GM18502 (cell line): Measurements from ENCODE around the gene LFNG.

Source experiments
- ATAC-seq: cut with Tn5 transposase; IDR thresholded peaks from one replicate; pipeline ENCODE4 v1.9.1; 2021; ENCODE audit warnings: mild to moderate bottlenecking; ENCODE audit not compliant: unreplicated experiment, poor library complexity

Gene LFNG, protein sequence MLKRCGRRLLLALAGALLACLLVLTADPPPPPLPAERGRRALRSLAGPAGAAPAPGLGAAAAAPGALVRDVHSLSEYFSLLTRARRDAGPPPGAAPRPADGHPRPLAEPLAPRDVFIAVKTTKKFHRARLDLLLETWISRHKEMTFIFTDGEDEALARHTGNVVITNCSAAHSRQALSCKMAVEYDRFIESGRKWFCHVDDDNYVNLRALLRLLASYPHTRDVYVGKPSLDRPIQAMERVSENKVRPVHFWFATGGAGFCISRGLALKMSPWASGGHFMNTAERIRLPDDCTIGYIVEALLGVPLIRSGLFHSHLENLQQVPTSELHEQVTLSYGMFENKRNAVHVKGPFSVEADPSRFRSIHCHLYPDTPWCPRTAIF

DNA sequence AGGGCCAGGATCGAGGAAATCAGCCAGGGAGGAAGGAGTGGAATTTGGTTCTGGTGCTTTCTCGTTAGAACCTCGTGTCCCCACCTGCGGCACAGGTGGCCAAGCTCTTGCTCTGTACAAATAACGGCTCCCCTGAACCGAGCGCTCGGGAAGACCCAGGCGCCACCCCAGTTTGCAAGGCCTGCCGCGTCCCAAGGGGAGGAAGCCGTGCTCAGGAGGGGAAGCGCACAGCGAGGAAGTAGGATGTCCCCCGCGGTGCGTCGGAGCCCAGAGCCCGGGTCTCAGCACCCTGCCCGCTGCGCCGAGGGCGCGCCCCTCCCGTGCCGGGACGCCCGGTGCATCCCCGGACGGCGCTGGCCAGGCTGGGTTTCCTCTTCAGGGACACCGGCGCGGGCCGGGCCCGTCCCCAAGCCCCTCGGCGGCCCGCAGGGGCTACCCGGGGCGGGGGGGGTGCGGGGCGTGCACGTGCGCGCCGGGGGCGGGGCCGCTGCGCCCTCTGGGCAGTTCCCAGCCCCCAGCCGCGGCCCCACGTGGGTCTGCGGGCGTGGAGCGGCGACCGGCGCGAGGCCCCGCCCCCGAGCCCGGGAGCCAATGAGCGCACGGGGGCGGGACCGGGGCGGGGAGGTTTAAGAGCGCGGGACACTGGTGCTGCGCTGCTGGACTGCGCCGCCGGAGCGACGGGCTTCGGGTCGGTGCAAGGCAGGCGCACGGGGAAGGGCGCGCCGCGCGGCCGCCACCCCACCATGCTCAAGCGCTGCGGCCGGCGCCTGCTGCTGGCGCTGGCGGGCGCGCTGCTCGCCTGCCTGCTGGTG, at the start of gene LFNG:
LFNG (plus strand) TSS at position 656 of the 812 bp plus-strand sequence; CDS start at position 744, 88 bp downstream.
- ATAC-seq = peak; percentile 89

- no peak for ATAC-seq
Observed at GRCh38 chr7:2470204-2471021, 49.2 kb upstream of the LFNG start.

DNA sequence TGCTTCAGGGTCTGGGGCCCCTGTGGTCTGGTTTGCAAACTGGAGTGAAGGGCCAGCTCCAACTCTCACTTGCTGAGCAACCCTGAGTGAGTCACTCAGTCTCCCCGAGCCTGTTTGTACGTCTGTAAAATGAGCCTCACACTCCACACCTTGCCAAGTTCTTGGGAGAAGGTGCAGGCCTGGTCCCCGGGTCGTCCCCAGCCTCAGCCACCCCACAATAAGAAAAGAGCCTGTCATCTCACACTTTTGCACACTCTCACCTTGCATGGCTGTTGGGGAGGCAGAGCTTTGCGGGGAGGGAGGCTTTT, 48.6 kb upstream of the LFNG start:
- ATAC-seq = no peak

DNA sequence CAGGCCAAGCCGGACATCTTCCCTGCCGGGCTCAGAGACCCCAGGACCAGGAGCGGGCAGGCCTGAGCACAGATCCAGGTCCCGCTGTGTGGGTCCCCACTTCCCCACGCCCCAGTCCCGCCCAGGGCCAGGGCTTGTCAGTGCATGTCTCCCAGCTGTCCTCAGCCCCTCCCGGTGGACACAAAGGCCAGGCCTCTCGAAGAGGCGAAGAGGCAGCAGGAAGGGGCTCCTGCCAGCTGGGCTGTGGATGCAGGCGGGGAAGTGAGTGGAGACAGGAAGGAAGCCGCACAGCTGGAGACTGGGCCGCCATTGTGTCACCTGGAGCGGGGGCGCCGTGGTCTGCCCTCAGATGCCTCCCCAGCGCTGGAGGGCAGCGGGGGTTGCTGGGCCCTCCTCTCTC, 48.2 kb upstream of the LFNG start:
- no peak for ATAC-seq

GRCh38 chr7:2472739-2473138, 46.8 kb upstream of the LFNG start:
- ATAC-seq = no peak

GRCh38 chr7:2473496-2474180, 45.9 kb upstream of the LFNG start:
- ATAC-seq = no peak

DNA sequence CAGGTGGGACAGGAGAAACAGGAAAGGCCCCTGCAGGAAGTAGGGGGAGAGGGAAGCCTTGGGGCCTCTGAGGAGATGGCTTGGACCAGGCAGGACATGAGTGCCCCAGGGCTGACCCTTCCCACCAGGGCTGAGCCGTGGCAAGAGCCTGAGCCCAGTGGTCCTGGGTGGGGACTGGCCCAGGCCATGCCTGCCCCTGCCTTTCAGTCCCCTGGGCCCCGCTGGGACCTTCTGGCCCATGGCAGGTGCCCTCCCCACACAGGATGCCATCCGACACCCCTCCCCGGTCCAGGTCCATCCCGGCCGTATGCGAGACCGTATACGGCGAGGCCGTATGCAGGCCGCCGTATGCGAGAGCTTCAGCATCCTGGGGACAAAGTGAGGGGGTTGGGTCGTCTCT, 45.4 kb upstream of the LFNG start:
- ATAC-seq = no peak

GRCh38 chr7:2474813-2475677, 44.5 kb upstream of the LFNG start:
- no peak for ATAC-seq

GRCh38 chr7:2475678-2476015, 43.9 kb upstream of the LFNG start:
- no peak for ATAC-seq

DNA sequence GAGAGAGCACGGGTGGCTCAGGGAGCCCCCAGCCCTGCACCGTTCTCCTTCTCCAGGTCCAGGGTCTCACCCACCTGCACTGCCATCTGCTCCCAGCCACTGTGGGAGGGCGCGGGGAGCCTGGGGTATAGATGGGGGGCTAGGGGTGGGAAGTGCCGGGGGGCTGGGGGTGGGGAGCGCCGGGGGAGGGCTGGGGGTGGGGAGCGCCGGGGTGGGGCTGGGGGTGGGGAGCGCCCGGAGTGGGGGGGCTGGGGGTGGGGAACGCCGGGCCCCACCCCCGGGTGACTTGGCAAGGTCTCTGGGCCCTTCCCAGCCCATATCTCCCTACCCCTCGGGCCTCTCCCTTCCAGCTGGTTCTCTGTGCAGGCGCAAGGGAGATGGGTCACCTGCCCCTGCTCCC, 43.3 kb upstream of the LFNG start, which contains the start of gene GRIFIN:
GRIFIN (minus strand) TSS at position 101 of the 400 bp plus-strand sequence; CDS start at position 86, 15 bp downstream.
- ATAC-seq = no peak

DNA sequence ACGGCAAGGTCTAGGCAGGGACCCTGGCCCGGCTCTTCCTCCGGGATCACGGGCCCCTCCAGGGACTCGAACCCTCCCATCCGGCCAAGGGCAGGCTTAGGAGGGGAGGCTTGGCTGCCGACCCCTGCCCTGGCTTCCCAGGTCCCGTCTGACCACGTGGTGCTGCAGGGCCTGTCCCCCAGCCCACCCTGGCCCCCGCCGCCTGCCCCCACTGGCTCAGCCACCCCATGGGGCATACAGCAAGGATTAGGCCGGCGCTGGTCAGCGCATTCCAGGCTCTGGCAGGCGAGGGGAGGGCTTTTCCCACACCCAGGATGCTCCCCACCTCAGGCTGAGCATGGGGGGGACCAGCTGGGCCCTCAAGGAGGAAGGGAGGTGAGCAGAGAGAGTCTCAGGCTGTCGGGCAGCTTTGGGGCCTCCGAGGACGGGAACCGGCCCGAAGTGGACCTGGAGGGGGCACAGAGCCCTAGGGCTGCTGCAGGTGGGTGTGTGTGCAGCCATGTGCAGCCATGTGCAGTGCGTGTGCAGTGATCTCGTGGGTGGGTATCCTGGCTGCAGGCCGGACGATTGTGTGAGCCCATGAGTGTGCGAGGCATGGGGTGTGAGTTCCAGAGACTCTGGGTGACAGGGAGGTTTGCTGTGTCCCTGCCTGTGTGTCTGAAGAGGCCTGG, 42.7 kb upstream of the LFNG start:
- no peak for ATAC-seq

DNA sequence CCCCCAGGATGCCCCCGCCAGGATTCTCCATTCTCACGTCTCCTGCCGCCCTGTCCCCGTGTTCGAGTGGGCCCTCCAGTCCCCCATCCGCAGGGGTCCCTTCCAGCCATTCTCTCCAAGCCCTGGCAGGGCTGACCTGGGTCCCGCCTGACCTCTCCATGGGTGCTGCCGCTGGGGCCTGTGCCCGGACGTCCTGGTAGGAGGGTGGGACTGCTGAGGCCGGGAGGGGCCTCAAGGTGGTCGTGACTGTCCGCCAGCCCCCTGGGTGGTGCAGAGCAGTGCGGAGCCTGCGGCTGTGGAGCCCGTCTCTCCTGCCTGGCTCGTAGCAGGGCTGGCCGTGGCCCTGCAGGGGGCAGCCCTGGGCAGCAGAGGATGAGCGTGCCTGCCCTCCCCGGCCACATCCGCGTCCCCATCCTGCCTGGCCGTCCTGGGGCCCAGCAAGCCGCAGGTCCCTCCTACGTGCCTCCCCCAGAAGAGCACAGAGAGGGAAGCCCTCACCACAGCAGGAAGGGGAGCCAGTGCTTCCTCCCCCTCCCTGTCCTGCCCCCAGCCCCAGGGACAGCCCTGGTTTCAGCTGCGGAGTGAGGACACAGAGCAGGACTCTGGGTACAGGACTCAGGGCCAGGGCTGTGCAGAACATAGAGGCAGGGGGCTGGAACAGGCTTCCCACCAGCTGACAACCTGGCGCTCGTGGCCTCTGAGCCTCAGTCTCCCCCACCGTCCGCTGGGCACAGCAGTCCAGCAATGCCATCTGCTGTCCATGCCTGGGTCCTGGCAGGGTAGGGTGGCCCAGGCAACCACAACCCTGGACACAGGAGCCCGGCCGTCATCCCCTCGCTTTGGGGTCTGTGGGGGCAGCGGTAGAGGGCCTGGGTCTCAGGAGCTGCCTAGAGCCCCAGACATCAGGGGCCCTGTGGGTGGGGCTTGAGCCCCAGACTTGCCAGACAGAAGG, 41.9 kb upstream of the LFNG start:
- ATAC-seq = no peak

DNA sequence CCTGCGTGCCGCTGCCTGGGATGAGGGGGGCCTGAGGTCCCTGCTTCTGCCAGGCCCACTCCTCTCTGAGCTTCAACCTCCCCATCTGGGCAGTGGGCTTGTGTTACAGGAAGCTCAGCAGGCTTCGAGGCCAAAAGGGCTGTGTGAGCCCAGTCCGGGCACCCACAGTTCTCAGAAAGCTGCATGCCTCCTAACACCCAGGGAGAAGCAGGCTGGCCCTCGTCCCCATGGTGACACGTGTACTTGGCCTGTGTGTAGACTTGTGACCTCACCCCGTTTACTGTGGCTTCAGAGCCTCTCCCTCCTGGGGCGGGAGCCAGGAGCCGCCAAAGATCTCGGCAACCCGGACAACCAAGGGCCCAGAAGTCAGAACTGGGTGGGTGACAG, 41.2 kb upstream of the LFNG start:
- ATAC-seq = no peak

- ATAC-seq = no peak
Observed at GRCh38 chr7:2478800-2479199, 40.8 kb upstream of the LFNG start.

GRCh38 chr7:2479276-2480069, 40.1 kb upstream of the LFNG start:
- ATAC-seq = no peak

DNA sequence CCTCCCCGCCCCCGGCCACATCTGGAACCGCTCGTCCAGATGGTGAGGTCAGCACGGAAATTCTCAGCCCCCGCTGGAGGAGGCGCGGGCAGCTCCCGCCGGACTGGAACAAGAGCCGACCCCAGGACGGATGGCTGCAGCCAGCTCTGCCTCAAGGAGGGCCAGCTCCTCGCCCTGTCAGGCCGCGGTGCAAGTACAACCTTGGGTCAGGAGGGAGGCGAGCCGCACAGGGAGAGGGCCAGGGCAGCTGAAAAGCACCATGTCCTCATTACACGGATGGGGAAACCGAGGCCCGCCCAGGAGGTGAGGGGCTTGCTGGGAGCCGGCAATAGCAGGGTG, 39.5 kb upstream of the LFNG start:
- no peak for ATAC-seq

- no peak for ATAC-seq
Observed at GRCh38 chr7:2481195-2481594, 38.4 kb upstream of the LFNG start.
